ENCODE results near the gene NHS.

The NHS gene

GRCh38 chrX:17622331-17622730 is 247.3 kb downstream of the NHS start:
- no peak overlapping the region for H3K4me3 ChIP-seq (ENCODE audit: control insufficient read depth, low read depth, low read length)
- no peak for TF ChIP-seq CTCF (conservative IDR thresholded peaks at IDR 0.05; ENCODE audit: control insufficient read depth, insufficient read depth, low read depth, low read length)
- no peak for DNase-seq (ENCODE audit: low read depth)

GRCh38 chrX:17623750-17624149 is 248.8 kb downstream of the NHS start:
- DNase-seq (ENCODE audit: low read depth) = no peak
- H3K4me3 ChIP-seq (ENCODE audit: control insufficient read depth, low read depth, low read length) = no peak overlapping the region
- TF ChIP-seq CTCF (conservative IDR thresholded peaks at IDR 0.05; ENCODE audit: control insufficient read depth, insufficient read depth, low read depth, low read length) = no peak

GRCh38 chrX:17627026-17627425 is 252.0 kb downstream of the NHS start:
- DNase-seq (ENCODE audit: low read depth) = no peak
- TF ChIP-seq CTCF (conservative IDR thresholded peaks at IDR 0.05; ENCODE audit: control insufficient read depth, insufficient read depth, low read depth, low read length) = no peak
- H3K4me3 ChIP-seq (ENCODE audit: control insufficient read depth, low read depth, low read length) = no peak overlapping the region

DNA sequence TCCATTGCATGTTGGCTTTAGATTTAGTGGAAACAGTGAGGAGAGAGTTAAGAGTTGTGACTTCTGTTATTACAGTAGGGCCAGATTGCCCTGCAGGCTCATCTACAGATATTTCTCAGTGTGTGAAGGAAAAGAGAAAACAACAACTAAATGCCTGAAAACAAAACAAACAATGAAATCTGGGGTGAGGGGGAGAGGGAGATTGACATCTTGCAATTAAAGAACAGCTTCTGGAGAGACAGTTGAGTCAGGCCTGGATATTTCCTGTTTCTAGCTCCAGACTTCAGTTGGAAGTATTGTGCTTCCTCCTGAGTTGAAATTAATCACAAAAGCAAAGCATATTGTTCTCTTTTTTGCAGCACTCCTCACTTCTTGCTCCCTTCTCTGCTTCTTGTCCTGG is 254.0 kb downstream of the NHS start:
- H3K4me3 ChIP-seq (ENCODE audit: control insufficient read depth, low read depth, low read length) = no peak overlapping the region
- DNase-seq (ENCODE audit: low read depth) = no peak
- TF ChIP-seq CTCF (conservative IDR thresholded peaks at IDR 0.05; ENCODE audit: control insufficient read depth, insufficient read depth, low read depth, low read length) = no peak

DNA sequence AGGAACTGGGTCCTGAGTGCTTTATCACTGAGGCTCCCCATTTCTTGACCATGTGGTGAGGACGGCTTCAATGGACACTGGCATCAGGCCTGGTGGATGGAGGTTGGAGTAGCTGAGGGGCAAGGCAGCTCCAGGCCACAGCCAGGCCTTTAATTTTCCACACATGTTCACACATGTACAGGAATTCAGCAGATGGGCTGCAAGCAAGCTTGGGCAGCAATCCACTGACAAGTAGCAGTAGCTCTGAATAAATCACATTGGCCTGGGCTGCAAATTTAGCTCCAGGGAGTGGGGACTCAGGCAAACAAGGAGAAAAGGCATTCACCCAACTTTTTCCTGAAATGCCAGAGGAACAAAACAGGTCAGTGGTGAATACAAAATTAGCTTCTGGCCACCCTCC is 254.5 kb downstream of the NHS start:
- no peak for DNase-seq (ENCODE audit: low read depth)

DNA sequence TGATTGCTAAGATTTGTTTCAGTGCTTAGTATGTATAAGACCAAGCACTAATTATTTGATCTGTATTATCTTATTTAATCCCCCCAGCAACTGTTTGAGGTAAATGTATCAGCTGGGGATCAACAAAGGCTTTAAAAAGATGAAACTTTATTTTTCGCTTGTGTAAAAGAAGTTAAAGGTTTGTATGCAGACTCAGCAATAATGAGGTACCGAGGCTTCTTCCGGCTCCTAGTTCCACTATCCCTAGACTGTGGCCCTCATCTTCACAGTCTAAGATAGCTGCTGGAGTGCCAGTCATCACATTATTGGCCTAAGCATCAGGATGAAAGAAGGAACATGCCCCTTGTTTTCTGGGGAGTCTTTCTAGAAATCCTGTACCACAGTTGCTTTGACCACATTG is 256.6 kb downstream of the NHS start:
- no peak for DNase-seq (ENCODE audit: low read depth)
- H3K4me3 ChIP-seq (ENCODE audit: control insufficient read depth, low read depth, low read length) = no peak overlapping the region
- TF ChIP-seq CTCF (conservative IDR thresholded peaks at IDR 0.05; ENCODE audit: control insufficient read depth, insufficient read depth, low read depth, low read length) = no peak

More for the DNA sequence above, 254.5 kb downstream of the NHS start:
- no peak overlapping the region for H3K4me3 ChIP-seq (ENCODE audit: control insufficient read depth, low read depth, low read length)
- TF ChIP-seq CTCF (conservative IDR thresholded peaks at IDR 0.05; ENCODE audit: control insufficient read depth, insufficient read depth, low read depth, low read length) = no peak

DNA sequence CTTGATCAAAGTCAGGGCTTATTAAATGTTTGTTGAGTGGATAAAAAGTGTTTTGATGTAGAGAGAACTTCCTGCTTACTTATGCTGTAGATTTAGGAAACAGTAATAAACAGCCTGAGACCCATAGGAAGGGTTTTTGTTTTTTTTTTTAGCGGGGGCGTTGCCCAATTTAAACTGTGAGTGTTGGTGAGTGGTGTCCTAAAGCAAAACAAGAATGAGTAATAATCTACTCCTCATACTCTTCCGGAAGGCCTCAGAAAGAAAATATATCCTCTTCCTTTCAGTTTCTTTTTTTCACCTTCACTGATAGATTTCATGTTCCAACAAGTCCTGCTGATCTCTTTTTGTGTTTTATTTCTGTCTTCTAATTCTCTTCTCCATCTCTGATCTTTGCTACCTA is 257.9 kb downstream of the NHS start:
- no peak overlapping the region for H3K4me3 ChIP-seq (ENCODE audit: control insufficient read depth, low read depth, low read length)
- no peak for TF ChIP-seq CTCF (conservative IDR thresholded peaks at IDR 0.05; ENCODE audit: control insufficient read depth, insufficient read depth, low read depth, low read length)
- DNase-seq (ENCODE audit: low read depth) = peak; percentile 25

Data from fibroblast of mammary gland (primary cell).